Panc1 (cell line): ENCODE measurements around the gene TMEM120B. TPM values are rescaled to one million over a fixed set of nuclear protein-coding genes. Genes with fewer than 3 reads are reported as not detected.

ENCODE experiments used
- ATAC-seq: fragments of 200-7000 bp; cut with Tn5 transposase; 2 replicates; pipeline ENCODE4 v1.9.1; 2020; ENCODE audit warnings: mild to moderate bottlenecking, moderate library complexity
- BruUV-seq: library from RNA; stranded (reverse); fragments of 400-500 nt; replicated peaks from 2 replicates; lab custom pipeline; 2021; lab: Mats Ljungman, UMichigan
- CTCF ChIA-PET: fragments of 300-600 bp; sonication (Branson Sonifier 250); formaldehyde crosslinking; loops from one replicate; lab custom pipeline; 2022; ENCODE audit warnings: antibody characterized with exemption; lab: Charles Lee
- POLR2A ChIA-PET: fragments of 300-600 bp; sonication (Branson Sonifier 250); formaldehyde crosslinking; loops from one replicate; lab custom pipeline; 2022; ENCODE audit warnings: antibody characterized with exemption; lab: Charles Lee
- DNase-seq: peaks from one replicate; pipeline ENCODE4 v3.0.0-alpha.2; 2010; ENCODE audit warnings: low read depth, low spot score
- H3K27ac ChIP-seq: 2 replicates; pipeline ENCODE4 v1.5.1; 2011; ENCODE audit warnings: mild to moderate bottlenecking, low read length, inconsistent platforms
- H3K27me3 ChIP-seq: fragments of 200-500 bp; sonication (Bioruptor generic); 2 replicates; pipeline ENCODE4 v1.6.0; 2014; ENCODE audit warnings: low read length, inconsistent platforms; ENCODE audit not compliant: control insufficient read depth, insufficient read depth
- H3K36me3 ChIP-seq: fragments of 200-500 bp; sonication (Bioruptor generic); 2 replicates; pipeline ENCODE4 v1.5.1; 2014; ENCODE audit warnings: inconsistent platforms, mild to moderate bottlenecking, low read length, moderate library complexity; ENCODE audit not compliant: control insufficient read depth, insufficient read depth
- H3K4me1 ChIP-seq: 2 replicates; pipeline ENCODE4 v1.5.1; 2011; ENCODE audit warnings: inconsistent platforms, mild to moderate bottlenecking, low read length, moderate library complexity; ENCODE audit not compliant: control insufficient read depth, insufficient read depth
- H3K4me3 ChIP-seq, 2 experiments: 2 replicates each; pipeline ENCODE4 v1.5.1; 2011 to 2012; ENCODE audit warnings: low read depth in 2 of 2, low read length in 2 of 2, mild to moderate bottlenecking in 2 of 2, inconsistent platforms in 1 of 2, moderate library complexity in 1 of 2
- H3K9me3 ChIP-seq: fragments of 200-500 bp; sonication (Bioruptor generic); 2 replicates; pipeline ENCODE4 v1.5.1; 2014; ENCODE audit warnings: low read depth, mild to moderate bottlenecking, inconsistent platforms, low read length, moderate library complexity; ENCODE audit not compliant: control insufficient read depth, insufficient read depth
- POLR2AphosphoS5 ChIP-seq: IDR thresholded peaks from 2 replicates; pipeline ENCODE4 v1.6.1; 2012; ENCODE audit warnings: mild to moderate bottlenecking, low read depth, low read length, moderate library complexity
- REST ChIP-seq, 2 experiments: IDR thresholded peaks; 2 replicates each; pipeline ENCODE4 v1.6.1; 2011 to 2012; ENCODE audit warnings: low read depth in 2 of 2, control low read depth in 1 of 2, low read length in 1 of 2, mild to moderate bottlenecking in 1 of 2, moderate library complexity in 1 of 2; ENCODE audit not compliant: insufficient read depth in 1 of 2
- SIN3A ChIP-seq: IDR thresholded peaks from 2 replicates; pipeline ENCODE4 v1.6.1; 2012; ENCODE audit warnings: low read depth, mild to moderate bottlenecking, low read length, moderate library complexity, borderline replicate concordance; ENCODE audit not compliant: insufficient read depth
- TCF7L2 ChIP-seq: IDR thresholded peaks from 2 replicates; pipeline ENCODE4 v1.6.1; 2011; ENCODE audit warnings: mild to moderate bottlenecking, low read depth, low read length, inconsistent platforms
- in situ Hi-C: cut with HindIII; loops from 2 replicates; pipeline ENCODE4 v1.10.0; 2016; ENCODE audit warnings: low sequenced_read_pairs, low pct_unique_long_range_greater_than_20kb
- intact Hi-C: fragments of 100-400 bp; cut with micrococcal nuclease; formaldehyde crosslinking; loops from one replicate; pipeline ENCODE4 v1.10.0; 2022; ENCODE audit not compliant: unreplicated experiment
- total RNA-seq: library from RNA; stranded (reverse); gene quantifications from one replicate; pipeline ENCODE4 v1.2.1, GENCODE V29; 2021; ENCODE audit not compliant: unreplicated experiment
- TF ChIP-seq, protein P1 (sequence below): fragments of 450-650 bp; IDR thresholded peaks from 2 replicates; pipeline ENCODE4 v1.5.1; 2017; ENCODE audit warnings: mild to moderate bottlenecking

TMEM120B gene
- total RNA-seq, 1 experiment from 2014 or later = 22.3 TPM

DNA sequence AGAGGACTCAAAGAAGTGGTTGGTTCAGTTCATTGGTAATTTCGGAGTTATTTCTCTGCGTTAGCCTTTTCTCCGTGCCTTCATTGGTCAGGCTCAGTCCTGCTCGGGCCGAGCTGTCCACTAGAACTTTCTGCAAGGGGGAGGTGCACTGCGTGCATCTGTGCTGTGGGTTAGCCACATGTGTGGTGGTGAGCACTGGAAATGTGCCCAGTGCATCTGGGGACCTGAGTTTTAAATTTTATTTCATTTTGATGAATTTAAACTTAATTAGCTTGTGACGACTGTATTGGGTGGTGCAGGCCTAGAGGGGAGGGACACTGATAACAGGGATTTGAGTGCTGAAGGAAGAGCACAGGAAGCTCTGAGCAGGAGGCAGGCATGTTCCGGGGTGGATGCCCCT lies 115.8 kb downstream of the TMEM120B start:
- DNase-seq (no peak), ATAC-seq (no peak)
- Histone ChIP-seq H3K27ac (no peak overlapping the region), H3K9me3 (no peaks in the 10 kb centered on the region), H3K4me3 (no peak overlapping the region), H3K36me3 (peaks cover 3% of the 10 kb centered on the region), H3K27me3 (no peaks in the 10 kb centered on the region), H3K4me1 (no peaks in the 10 kb centered on the region)
- ChIA-PET POLR2A (no interaction called here), CTCF (no interaction called here)
- TF ChIP-seq, protein P1, sequence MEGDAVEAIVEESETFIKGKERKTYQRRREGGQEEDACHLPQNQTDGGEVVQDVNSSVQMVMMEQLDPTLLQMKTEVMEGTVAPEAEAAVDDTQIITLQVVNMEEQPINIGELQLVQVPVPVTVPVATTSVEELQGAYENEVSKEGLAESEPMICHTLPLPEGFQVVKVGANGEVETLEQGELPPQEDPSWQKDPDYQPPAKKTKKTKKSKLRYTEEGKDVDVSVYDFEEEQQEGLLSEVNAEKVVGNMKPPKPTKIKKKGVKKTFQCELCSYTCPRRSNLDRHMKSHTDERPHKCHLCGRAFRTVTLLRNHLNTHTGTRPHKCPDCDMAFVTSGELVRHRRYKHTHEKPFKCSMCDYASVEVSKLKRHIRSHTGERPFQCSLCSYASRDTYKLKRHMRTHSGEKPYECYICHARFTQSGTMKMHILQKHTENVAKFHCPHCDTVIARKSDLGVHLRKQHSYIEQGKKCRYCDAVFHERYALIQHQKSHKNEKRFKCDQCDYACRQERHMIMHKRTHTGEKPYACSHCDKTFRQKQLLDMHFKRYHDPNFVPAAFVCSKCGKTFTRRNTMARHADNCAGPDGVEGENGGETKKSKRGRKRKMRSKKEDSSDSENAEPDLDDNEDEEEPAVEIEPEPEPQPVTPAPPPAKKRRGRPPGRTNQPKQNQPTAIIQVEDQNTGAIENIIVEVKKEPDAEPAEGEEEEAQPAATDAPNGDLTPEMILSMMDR = no peak
- no peak for TF ChIP-seq REST (IDR thresholded peaks at IDR 0.05; ENCODE audit: insufficient read depth in 1 of 2, low read depth in 2 of 2, low read length in 1 of 2)
- no peak for TF ChIP-seq TCF7L2
- no peak for TF ChIP-seq POLR2AphosphoS5
- no peak for TF ChIP-seq SIN3A
- in situ Hi-C loops (no loop called here), intact Hi-C loops (no loop called here)
- no TSS peak for BruUV-seq

- TF ChIP-seq, protein P1 = no peak
- no peak for TF ChIP-seq POLR2AphosphoS5
- TF ChIP-seq TCF7L2 = no peak
- no peak for TF ChIP-seq REST (IDR thresholded peaks at IDR 0.05; ENCODE audit: insufficient read depth in 1 of 2, low read depth in 2 of 2, low read length in 1 of 2)
- TF ChIP-seq SIN3A = no peak
- no peaks in the 10 kb centered on the region for H3K27me3 ChIP-seq
- no TSS peak for BruUV-seq
- no peaks in the 10 kb centered on the region for H3K9me3 ChIP-seq
- no peak for ATAC-seq
- H3K27ac ChIP-seq = no peak overlapping the region
- H3K4me3 ChIP-seq = no peak overlapping the region
- POLR2A ChIA-PET = no interaction called here
- CTCF ChIA-PET = no interaction called here
- H3K36me3 ChIP-seq = peaks cover 3% of the 10 kb centered on the region
- in situ Hi-C loops = no loop called here
- DNase-seq = no peak
- H3K4me1 ChIP-seq = no peaks in the 10 kb centered on the region
- intact Hi-C loops = no loop called here
Observed at GRCh38 chr12:121828826-121829225, 116.3 kb downstream of the TMEM120B start.
